HS-27A (cell line): ENCODE data around the gene SH3BP4.

Experiments
- DNase-seq: peaks from one replicate; pipeline ENCODE4 v3.0.0-alpha.2; 2012; ENCODE audit warnings: low read depth, missing footprints

The SH3BP4 gene

GRCh38 chr2:234998404-234999211 lies 46.8 kb downstream of the SH3BP4 start:
- DNase-seq = no peak

GRCh38 chr2:234999740-235000425 lies 48.1 kb downstream of the SH3BP4 start:
- DNase-seq = no peak

GRCh38 chr2:235000426-235001236 lies 48.8 kb downstream of the SH3BP4 start:
- no peak for DNase-seq

- DNase-seq = no peak
Measured at GRCh38 chr2:235001237-235002133, 49.7 kb downstream of the SH3BP4 start.

GRCh38 chr2:235002198-235003095 lies 50.6 kb downstream of the SH3BP4 start:
- no peak for DNase-seq

GRCh38 chr2:235003096-235003775 lies 51.4 kb downstream of the SH3BP4 start:
- no peak for DNase-seq

GRCh38 chr2:235004329-235004903 lies 52.6 kb downstream of the SH3BP4 start:
- no peak for DNase-seq

- no peak for DNase-seq
Measured at GRCh38 chr2:235005023-235005422, 53.2 kb downstream of the SH3BP4 start.

GRCh38 chr2:235005603-235006259 lies 53.9 kb downstream of the SH3BP4 start:
- no peak for DNase-seq

GRCh38 chr2:235006461-235006860 lies 54.6 kb downstream of the SH3BP4 start:
- DNase-seq = no peak

- DNase-seq = no peak
Measured at GRCh38 chr2:235006986-235007385, 55.2 kb downstream of the SH3BP4 start.

- DNase-seq = no peak
Measured at GRCh38 chr2:235007664-235008457, 56.0 kb downstream of the SH3BP4 start.

GRCh38 chr2:235008584-235009044 lies 56.8 kb downstream of the SH3BP4 start:
- DNase-seq = no peak

GRCh38 chr2:235009081-235009480 lies 57.3 kb downstream of the SH3BP4 start:
- DNase-seq = no peak

GRCh38 chr2:235010117-235010714 lies 58.4 kb downstream of the SH3BP4 start:
- DNase-seq = no peak

- DNase-seq = no peak
Measured at GRCh38 chr2:235011607-235011928, 59.8 kb downstream of the SH3BP4 start.

GRCh38 chr2:235011929-235012631 lies 60.3 kb downstream of the SH3BP4 start:
- no peak for DNase-seq
